RWPE1 (cell line): ENCODE data around the gene GALNT12.

ENCODE experiments used
- CTCF ChIA-PET: fragments of 350-600 bp; sonication (Branson Sonifier 250); formaldehyde crosslinking; extraction: SDS; loops from one replicate; lab custom pipeline; 2021; lab: Yijun Ruan, JAX
- POLR2A ChIA-PET: fragments of 400-600 bp; formaldehyde crosslinking; extraction: SDS; loops from one replicate; lab custom pipeline; 2020; ENCODE audit warnings: antibody characterized with exemption; ENCODE audit not compliant: low non-redundant PET; lab: Yijun Ruan, JAX
- DNase-seq: peaks from one replicate; pipeline ENCODE4 v3.0.0; 2012; ENCODE audit warnings: low spot score
- H3K27ac ChIP-seq: fragments of 450-650 bp; 2 replicates; pipeline ENCODE4 v1.5.1; 2017
- CTCF ChIP-seq: fragments of 450-650 bp; conservative IDR thresholded peaks from 2 replicates; pipeline ENCODE4 v1.5.1; 2017; ENCODE audit warnings: low read depth, mild to moderate bottlenecking

Gene GALNT12

GRCh38 chr9:98856982-98857381 lies 49.5 kb downstream of the GALNT12 start:
- no peak for DNase-seq
- TF ChIP-seq CTCF = no peak
- H3K27ac ChIP-seq = no peak overlapping the region
- CTCF ChIA-PET = no interaction called here
- POLR2A ChIA-PET = no interaction called here

- ChIA-PET POLR2A (no interaction called here), CTCF (interaction anchor here (0.6 to 1.6 kb wide), 3 partner anchors 116 to 196 kb away, joined by 3 to 6 read pairs (median 3); no protein-coding TSS in a partner anchor)
Measured at GRCh38 chr9:98859941-98860340, 52.5 kb downstream of the GALNT12 start.

GRCh38 chr9:98860871-98861293 lies 53.4 kb downstream of the GALNT12 start:
- TF ChIP-seq CTCF = no peak; the same call in 1 of the 2 replicates
- DNase-seq = peak; percentile 64
- no peak overlapping the region for H3K27ac ChIP-seq

More at GRCh38 chr9:98859941-98860340, 52.5 kb downstream of the GALNT12 start:
- no peak for DNase-seq
- H3K27ac ChIP-seq = no peak overlapping the region
- no peak for TF ChIP-seq CTCF

GRCh38 chr9:98861781-98862504 lies 54.5 kb downstream of the GALNT12 start:
- ChIA-PET POLR2A (no interaction called here), CTCF (interaction anchor here (0.5 to 2.3 kb wide), 11 partner anchors 14 to 649 kb away, joined by 3 to 15 read pairs (median 3); no protein-coding TSS in a partner anchor)
- H3K27ac ChIP-seq = peak overlapping the region; percentile 40; the same call in 1 of the 2 replicates
- no peak for TF ChIP-seq CTCF
- peak; percentile 74 for DNase-seq

More at GRCh38 chr9:98860871-98861293, 53.4 kb downstream of the GALNT12 start:
- ChIA-PET POLR2A (no interaction called here), CTCF (interaction anchor here (0.6 to 2.3 kb wide), 8 partner anchors 14 to 1351 kb away, joined by 3 to 15 read pairs (median 4); no protein-coding TSS in a partner anchor)

GRCh38 chr9:98862936-98863335 lies 55.5 kb downstream of the GALNT12 start:
- TF ChIP-seq CTCF = no peak
- no peak for DNase-seq
- POLR2A ChIA-PET = no interaction called here
- CTCF ChIA-PET = no interaction called here
- peak overlapping the region; percentile 50; the same call in 1 of the 2 replicates for H3K27ac ChIP-seq

- CTCF ChIA-PET = interaction anchor here (0.5 kb wide), 1 partner anchor 393 kb away, joined by 4 read pairs; no protein-coding TSS in a partner anchor
- DNase-seq = no peak
- no peak overlapping the region for H3K27ac ChIP-seq
- no peak for TF ChIP-seq CTCF
- POLR2A ChIA-PET = no interaction called here
Measured at GRCh38 chr9:98864281-98865174, 57.1 kb downstream of the GALNT12 start.
